Gastroesophageal sphincter (tissue), 3 donors: ENCODE results near the gene TAF1.

Source experiments
- CTCF ChIP-seq, 4 experiments: fragments of 200-600 bp in 2 of 4; fragments of 450-650 bp in 2 of 4; sonication (generic) in 1 of 4; IDR thresholded peaks; one replicate each; pipeline ENCODE4 v1.5.1; 2017 to 2019; ENCODE audit warnings: antibody characterized with exemption in 4 of 4, mild to moderate bottlenecking in 2 of 4, moderate library complexity in 2 of 4
- EP300 ChIP-seq: sonication (generic); formaldehyde crosslinking; IDR thresholded peaks from one replicate; pipeline ENCODE4 v1.6.1; 2017; ENCODE audit warnings: antibody characterized with exemption, mild to moderate bottlenecking
- POLR2A ChIP-seq, 2 donors: fragments of 450-650 bp; IDR thresholded peaks; one replicate each; pipeline ENCODE4 v1.6.1; 2017; ENCODE audit warnings: antibody characterized with exemption in 2 of 2, mild to moderate bottlenecking in 2 of 2, moderate library complexity in 1 of 2

GRCh38 chrX:71482228-71482958 lies 116.2 kb downstream of the TAF1 start:
- TF ChIP-seq CTCF (IDR thresholded peaks at IDR 0.05) (no peak), POLR2A (IDR thresholded peaks at IDR 0.05) (no peak), EP300 (no peak)
